ENCODE data around the gene SPAG16.

SPAG16 gene

GRCh38 chr2:213789940-213790339 lies 505.7 kb downstream of the SPAG16 start:
- Mint-ChIP-seq H3K9me3 (no peaks in the 10 kb centered on the region), H3K4me3 (no peak overlapping the region), H3K27me3 (no peaks in the 10 kb centered on the region), H3K27ac (no peak overlapping the region), H3K4me1 (no peaks in the 10 kb centered on the region), H3K36me3 (no peaks in the 10 kb centered on the region)
- ATAC-seq, result no peak

GRCh38 chr2:213792045-213792444 lies 507.8 kb downstream of the SPAG16 start:
- no peaks in the 10 kb centered on the region for H3K4me1 Mint-ChIP-seq
- no peaks in the 10 kb centered on the region for H3K9me3 Mint-ChIP-seq
- H3K27me3 Mint-ChIP-seq, result no peaks in the 10 kb centered on the region
- ATAC-seq, result no peak
- no peak overlapping the region for H3K4me3 Mint-ChIP-seq
- no peaks in the 10 kb centered on the region for H3K36me3 Mint-ChIP-seq
- H3K27ac Mint-ChIP-seq, result no peak overlapping the region

GRCh38 chr2:213806125-213806726 lies 522.0 kb downstream of the SPAG16 start:
- Mint-ChIP-seq H3K4me3 (no peak overlapping the region), H3K36me3 (no peaks in the 10 kb centered on the region), H3K4me1 (no peaks in the 10 kb centered on the region), H3K27me3 (no peaks in the 10 kb centered on the region), H3K27ac (no peak overlapping the region), H3K9me3 (no peaks in the 10 kb centered on the region)
- no peak for ATAC-seq

GRCh38 chr2:213816583-213816982 lies 532.3 kb downstream of the SPAG16 start:
- Mint-ChIP-seq H3K36me3 (no peaks in the 10 kb centered on the region), H3K27ac (no peak overlapping the region), H3K4me1 (no peaks in the 10 kb centered on the region), H3K4me3 (no peak overlapping the region), H3K9me3 (peaks cover 3% of the 10 kb centered on the region), H3K27me3 (no peaks in the 10 kb centered on the region)
- ATAC-seq, result no peak

GRCh38 chr2:213818436-213818835 lies 534.2 kb downstream of the SPAG16 start:
- no peaks in the 10 kb centered on the region for H3K36me3 Mint-ChIP-seq
- H3K27me3 Mint-ChIP-seq, result no peaks in the 10 kb centered on the region
- ATAC-seq, result no peak
- no peak overlapping the region for H3K4me3 Mint-ChIP-seq
- H3K4me1 Mint-ChIP-seq, result no peaks in the 10 kb centered on the region
- no peak overlapping the region for H3K27ac Mint-ChIP-seq
- peaks cover 8% of the 10 kb centered on the region for H3K9me3 Mint-ChIP-seq

GRCh38 chr2:213834331-213834730 lies 550.1 kb downstream of the SPAG16 start:
- H3K9me3 Mint-ChIP-seq, result peaks cover 3% of the 10 kb centered on the region
- H3K36me3 Mint-ChIP-seq, result no peaks in the 10 kb centered on the region
- H3K27ac Mint-ChIP-seq, result no peak overlapping the region
- no peak for ATAC-seq
- H3K27me3 Mint-ChIP-seq, result no peaks in the 10 kb centered on the region
- H3K4me3 Mint-ChIP-seq, result no peak overlapping the region
- no peaks in the 10 kb centered on the region for H3K4me1 Mint-ChIP-seq

GRCh38 chr2:213834746-213835145 lies 550.5 kb downstream of the SPAG16 start:
- no peak overlapping the region for H3K4me3 Mint-ChIP-seq
- H3K9me3 Mint-ChIP-seq, result peaks cover 3% of the 10 kb centered on the region
- H3K4me1 Mint-ChIP-seq, result no peaks in the 10 kb centered on the region
- no peaks in the 10 kb centered on the region for H3K27me3 Mint-ChIP-seq
- no peaks in the 10 kb centered on the region for H3K36me3 Mint-ChIP-seq
- no peak for ATAC-seq
- no peak overlapping the region for H3K27ac Mint-ChIP-seq

GRCh38 chr2:213846856-213847255 lies 562.6 kb downstream of the SPAG16 start:
- H3K4me1 Mint-ChIP-seq, result no peaks in the 10 kb centered on the region
- no peak for ATAC-seq
- H3K9me3 Mint-ChIP-seq, result peaks cover 3% of the 10 kb centered on the region
- no peak overlapping the region for H3K27ac Mint-ChIP-seq
- H3K36me3 Mint-ChIP-seq, result no peaks in the 10 kb centered on the region
- H3K4me3 Mint-ChIP-seq, result no peak overlapping the region
- no peaks in the 10 kb centered on the region for H3K27me3 Mint-ChIP-seq

- no peaks in the 10 kb centered on the region for H3K36me3 Mint-ChIP-seq
- no peak overlapping the region for H3K27ac Mint-ChIP-seq
- no peaks in the 10 kb centered on the region for H3K4me1 Mint-ChIP-seq
- ATAC-seq, result no peak
- H3K4me3 Mint-ChIP-seq, result no peak overlapping the region
- no peaks in the 10 kb centered on the region for H3K27me3 Mint-ChIP-seq
- peaks cover 3% of the 10 kb centered on the region for H3K9me3 Mint-ChIP-seq
Observed at GRCh38 chr2:213847316-213847715, 563.1 kb downstream of the SPAG16 start.

- no peak overlapping the region for H3K27ac Mint-ChIP-seq
- no peaks in the 10 kb centered on the region for H3K4me1 Mint-ChIP-seq
- H3K9me3 Mint-ChIP-seq, result peaks cover 3% of the 10 kb centered on the region
- H3K36me3 Mint-ChIP-seq, result no peaks in the 10 kb centered on the region
- no peaks in the 10 kb centered on the region for H3K27me3 Mint-ChIP-seq
- no peak overlapping the region for H3K4me3 Mint-ChIP-seq
- ATAC-seq, result no peak
Observed at GRCh38 chr2:213848631-213849030, 564.4 kb downstream of the SPAG16 start.

- Mint-ChIP-seq H3K36me3 (no peaks in the 10 kb centered on the region), H3K4me1 (no peaks in the 10 kb centered on the region), H3K27me3 (no peaks in the 10 kb centered on the region), H3K4me3 (no peak overlapping the region), H3K9me3 (no peaks in the 10 kb centered on the region), H3K27ac (no peak overlapping the region)
- ATAC-seq, result no peak
Observed at GRCh38 chr2:213861638-213862037, 577.4 kb downstream of the SPAG16 start.

GRCh38 chr2:213862407-213863076 lies 578.3 kb downstream of the SPAG16 start:
- H3K9me3 Mint-ChIP-seq, result no peaks in the 10 kb centered on the region
- no peaks in the 10 kb centered on the region for H3K4me1 Mint-ChIP-seq
- H3K36me3 Mint-ChIP-seq, result no peaks in the 10 kb centered on the region
- no peak overlapping the region for H3K27ac Mint-ChIP-seq
- no peaks in the 10 kb centered on the region for H3K27me3 Mint-ChIP-seq
- no peak for ATAC-seq
- H3K4me3 Mint-ChIP-seq, result no peak overlapping the region

GRCh38 chr2:213863541-213863940 lies 579.3 kb downstream of the SPAG16 start:
- no peaks in the 10 kb centered on the region for H3K9me3 Mint-ChIP-seq
- no peak overlapping the region for H3K27ac Mint-ChIP-seq
- H3K4me1 Mint-ChIP-seq, result no peaks in the 10 kb centered on the region
- no peaks in the 10 kb centered on the region for H3K36me3 Mint-ChIP-seq
- H3K4me3 Mint-ChIP-seq, result no peak overlapping the region
- no peaks in the 10 kb centered on the region for H3K27me3 Mint-ChIP-seq
- no peak for ATAC-seq

GRCh38 chr2:213868526-213868925 lies 584.3 kb downstream of the SPAG16 start:
- H3K27ac Mint-ChIP-seq, result no peak overlapping the region
- H3K9me3 Mint-ChIP-seq, result peaks cover 2% of the 10 kb centered on the region

GRCh38 chr2:213885485-213885884 lies 601.2 kb downstream of the SPAG16 start:
- ATAC-seq, result no peak
- H3K9me3 Mint-ChIP-seq, result peaks cover 2% of the 10 kb centered on the region

More at GRCh38 chr2:213868526-213868925, 584.3 kb downstream of the SPAG16 start:
- ATAC-seq, result no peak
- Mint-ChIP-seq H3K27me3 (no peaks in the 10 kb centered on the region), H3K4me3 (no peak overlapping the region), H3K36me3 (no peaks in the 10 kb centered on the region), H3K4me1 (no peaks in the 10 kb centered on the region)

GRCh38 chr2:213914510-213914909 lies 630.2 kb downstream of the SPAG16 start:
- no peaks in the 10 kb centered on the region for H3K27me3 Mint-ChIP-seq
- peaks cover 14% of the 10 kb centered on the region for H3K9me3 Mint-ChIP-seq
- no peaks in the 10 kb centered on the region for H3K4me1 Mint-ChIP-seq
- no peak for ATAC-seq
- no peaks in the 10 kb centered on the region for H3K36me3 Mint-ChIP-seq
- H3K27ac Mint-ChIP-seq, result no peak overlapping the region
- no peak overlapping the region for H3K4me3 Mint-ChIP-seq

More at GRCh38 chr2:213885485-213885884, 601.2 kb downstream of the SPAG16 start:
- no peaks in the 10 kb centered on the region for H3K36me3 Mint-ChIP-seq
- no peak overlapping the region for H3K27ac Mint-ChIP-seq
- H3K27me3 Mint-ChIP-seq, result no peaks in the 10 kb centered on the region
- no peaks in the 10 kb centered on the region for H3K4me1 Mint-ChIP-seq
- no peak overlapping the region for H3K4me3 Mint-ChIP-seq
